H9 (cell line): ENCODE results near the gene KCNMA1. TPM values are rescaled to one million over a fixed set of nuclear protein-coding genes. Genes with fewer than 3 reads are reported as not detected.

Source experiments
- DNase-seq: peaks from one replicate; pipeline ENCODE4 v3.0.0-alpha.2; 2017
- H2AFZ ChIP-seq: one replicate; pipeline ENCODE4 v1.6.1; 2013; ENCODE audit warnings: mild to moderate bottlenecking, low read length, control low read depth, moderate library complexity
- H2AK5ac ChIP-seq: 2 replicates; pipeline ENCODE4 v1.6.1; 2013; ENCODE audit warnings: low read length, control low read depth, mixed read lengths; ENCODE audit not compliant: insufficient read length
- H2BK120ac ChIP-seq: one replicate; pipeline ENCODE4 v1.6.1; 2013; ENCODE audit warnings: low read depth, mild to moderate bottlenecking, low read length, control low read depth, inconsistent platforms; ENCODE audit not compliant: poor library complexity, severe bottlenecking
- H2BK12ac ChIP-seq: 2 replicates; pipeline ENCODE4 v1.6.1; 2013; ENCODE audit warnings: low read length, control low read depth, mixed read lengths, low read depth; ENCODE audit not compliant: insufficient read length
- H2BK15ac ChIP-seq: 2 replicates; pipeline ENCODE4 v1.6.1; 2013; ENCODE audit warnings: low read depth, low read length, control low read depth
- H2BK20ac ChIP-seq: one replicate; pipeline ENCODE4 v1.6.1; 2013; ENCODE audit warnings: low read depth, mild to moderate bottlenecking, low read length, control low read depth, inconsistent platforms; ENCODE audit not compliant: poor library complexity, severe bottlenecking
- H2BK5ac ChIP-seq: 2 replicates; pipeline ENCODE4 v1.6.1; 2013; ENCODE audit warnings: low read length, control low read depth, mixed read lengths; ENCODE audit not compliant: insufficient read length
- H3K14ac ChIP-seq: 2 replicates; pipeline ENCODE4 v1.6.1; 2013; ENCODE audit warnings: low read length, control low read depth; ENCODE audit not compliant: insufficient read depth
- H3K18ac ChIP-seq: 2 replicates; pipeline ENCODE4 v1.6.1; 2013; ENCODE audit warnings: low read depth, mild to moderate bottlenecking, mixed read lengths, low read length, control low read depth; ENCODE audit not compliant: insufficient read length
- H3K23ac ChIP-seq: 2 replicates; pipeline ENCODE4 v1.6.1; 2013; ENCODE audit warnings: low read length, control low read depth, mixed read lengths, low read depth; ENCODE audit not compliant: insufficient read length
- H3K23me2 ChIP-seq: 2 replicates; pipeline ENCODE4 v1.6.1; 2013; ENCODE audit warnings: low read depth, mild to moderate bottlenecking, mixed read lengths, low read length, control low read depth; ENCODE audit not compliant: insufficient read length, poor library complexity, severe bottlenecking
- H3K27ac ChIP-seq: 2 replicates; pipeline ENCODE4 v1.5.1; 2013; ENCODE audit warnings: low read length, control low read depth, mixed read lengths, low read depth; ENCODE audit not compliant: insufficient read length
- H3K27me3 ChIP-seq: 2 replicates; pipeline ENCODE4 v1.6.1; 2013; ENCODE audit warnings: low read length, control low read depth, inconsistent platforms; ENCODE audit not compliant: insufficient read depth
- H3K4ac ChIP-seq: 2 replicates; pipeline ENCODE4 v1.6.1; 2013; ENCODE audit warnings: low read depth, mild to moderate bottlenecking, control low read depth, inconsistent platforms, low read length, moderate library complexity
- H3K4me1 ChIP-seq: 2 replicates; pipeline ENCODE4 v1.6.1; 2013; ENCODE audit warnings: low read length, control low read depth, inconsistent platforms; ENCODE audit not compliant: insufficient read depth
- H3K4me2 ChIP-seq: 2 replicates; pipeline ENCODE4 v1.6.1; 2013; ENCODE audit warnings: low read length, control low read depth, mixed read lengths; ENCODE audit not compliant: insufficient read length, insufficient read depth
- H3K56ac ChIP-seq: 2 replicates; pipeline ENCODE4 v1.6.1; 2013; ENCODE audit warnings: low read depth, mild to moderate bottlenecking, mixed read lengths, low read length, control low read depth; ENCODE audit not compliant: insufficient read length
- H3K79me1 ChIP-seq: 2 replicates; pipeline ENCODE4 v1.6.1; 2013; ENCODE audit warnings: low read depth, mild to moderate bottlenecking, moderate library complexity, low read length, control low read depth, inconsistent platforms; ENCODE audit not compliant: insufficient read depth, poor library complexity, severe bottlenecking
- H3K79me2 ChIP-seq: 2 replicates; pipeline ENCODE4 v1.6.1; 2013; ENCODE audit warnings: low read length, control low read depth, inconsistent platforms; ENCODE audit not compliant: insufficient read depth
- H3K9ac ChIP-seq: 2 replicates; pipeline ENCODE4 v1.6.1; 2013; ENCODE audit warnings: low read length, control low read depth, mixed read lengths; ENCODE audit not compliant: insufficient read length; ENCODE audit errors: extremely low read depth
- H3K9me3 ChIP-seq: one replicate; pipeline ENCODE4 v1.6.1; 2013; ENCODE audit warnings: low read depth, low read length, inconsistent platforms; ENCODE audit not compliant: control insufficient read depth
- H3T11ph ChIP-seq: one replicate; pipeline ENCODE4 v1.6.1; 2013; ENCODE audit warnings: mild to moderate bottlenecking, low read length, control low read depth, inconsistent platforms
- H4K20me1 ChIP-seq: one replicate; pipeline ENCODE4 v1.6.1; 2013; ENCODE audit not compliant: control insufficient read depth, insufficient read length, insufficient read depth
- H4K5ac ChIP-seq: 2 replicates; pipeline ENCODE4 v1.6.1; 2013; ENCODE audit warnings: low read depth, mild to moderate bottlenecking, mixed read lengths, low read length, control low read depth; ENCODE audit not compliant: insufficient read length
- H4K8ac ChIP-seq: replicated peaks from 2 replicates; pipeline ENCODE4 v1.6.1; 2013; ENCODE audit warnings: low read length, control low read depth, mixed read lengths, low read depth; ENCODE audit not compliant: insufficient read length
- H4K91ac ChIP-seq: 2 replicates; pipeline ENCODE4 v1.6.1; 2013; ENCODE audit warnings: low read depth, mild to moderate bottlenecking, moderate library complexity, mixed read lengths, low read length, control low read depth; ENCODE audit not compliant: insufficient read length
- H3K27ac Mint-ChIP-seq, 3 experiments: 2 replicates in 2 of 3; 3 replicates in 1 of 3; pipeline ENCODE4 v1.8.0; 2020 to 2021; ENCODE audit warnings: mixed read lengths in 3 of 3, mild to moderate bottlenecking in 1 of 3, moderate library complexity in 1 of 3
- H3K27me3 Mint-ChIP-seq: 2 replicates; pipeline ENCODE4 v1.8.0; 2021; ENCODE audit warnings: low read depth, mild to moderate bottlenecking, moderate library complexity, mixed read lengths
- H3K36me3 Mint-ChIP-seq, 3 experiments: 2 replicates in 2 of 3; 3 replicates in 1 of 3; pipeline ENCODE4 v1.8.0; 2020 to 2021; ENCODE audit warnings: low read depth in 3 of 3, mixed read lengths in 3 of 3; ENCODE audit not compliant: insufficient read depth in 1 of 3
- H3K4me1 Mint-ChIP-seq, 2 experiments: 2 replicates each; pipeline ENCODE4 v1.8.0; 2020; ENCODE audit warnings: mixed read lengths in 2 of 2
- H3K4me3 Mint-ChIP-seq, 2 experiments: 2 replicates in 1 of 2; 3 replicates in 1 of 2; pipeline ENCODE4 v1.8.0; 2020 to 2021; ENCODE audit warnings: mild to moderate bottlenecking in 2 of 2, mixed read lengths in 2 of 2, moderate library complexity in 1 of 2
- H3K9me3 Mint-ChIP-seq, 2 experiments: 2 replicates in 1 of 2; 3 replicates in 1 of 2; pipeline ENCODE4 v1.8.0; 2020; ENCODE audit warnings: mild to moderate bottlenecking in 2 of 2, mixed read lengths in 2 of 2, moderate library complexity in 1 of 2
- CTCF ChIP-seq: fragments of 200-600 bp; sonication (generic); conservative IDR thresholded peaks from 3 replicates; pipeline ENCODE4 v1.8.0; 2021; ENCODE audit warnings: antibody characterized with exemption, mild to moderate bottlenecking
- WGBS: extraction: QIAGEN DNeasy Blood & Tissue Kit; methylation state at CpG from one replicate; pipeline ENCODE4 v1.1.7; 2013; ENCODE audit warnings: missing lambda C conversion rate, low lambda C conversion rate, mixed read lengths; ENCODE audit not compliant: insufficient read length; ENCODE audit errors: extremely low coverage; 5-methylcytosine and 5-hydroxymethylcytosine counted together
- total RNA-seq: library from RNA; stranded (reverse); gene quantifications from 2 replicates; pipeline ENCODE4 v1.2.1, GENCODE V29; 2021

The KCNMA1 gene
- total RNA-seq, 1 experiment from 2014 or later = 2.0 TPM

DNA sequence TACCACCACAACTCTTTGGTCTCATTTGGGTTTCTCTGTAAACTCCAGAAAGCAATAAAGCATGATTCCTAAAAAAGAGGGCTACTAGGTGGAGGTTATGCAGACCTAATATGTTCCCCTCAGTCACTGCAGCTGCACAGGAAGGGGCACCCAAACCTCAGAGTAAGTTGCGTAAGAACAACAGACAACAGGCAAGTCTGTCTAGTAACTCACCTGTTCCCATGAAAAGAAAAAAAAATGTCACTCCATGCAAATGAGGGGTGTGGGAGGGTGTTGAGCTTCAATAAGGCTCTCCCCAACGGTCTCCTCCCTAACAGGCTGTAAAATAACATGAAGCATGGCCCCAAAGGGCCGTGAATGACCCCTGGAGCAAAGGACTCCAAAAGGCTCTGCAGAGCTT lies 461.4 kb downstream of the KCNMA1 start:
- Histone ChIP-seq H3K23ac (no peak overlapping the region), H3K4me1 (no peaks in the 10 kb centered on the region; the same call in 1 of the 2 replicates), H3K27me3 (no peaks in the 10 kb centered on the region), H3K56ac (no peak overlapping the region), H3K79me1 (no peaks in the 10 kb centered on the region), H2BK20ac (no peak overlapping the region), H4K20me1 (no peaks in the 10 kb centered on the region), H4K5ac (no peak overlapping the region), H2BK5ac (no peak overlapping the region), H3K4me2 (no peak overlapping the region), H4K8ac (no peak overlapping the region), H3K9me3 (no peaks in the 10 kb centered on the region), H3K27ac (no peak overlapping the region), H3K79me2 (no peaks in the 10 kb centered on the region), H2BK120ac (no peak overlapping the region), H2AFZ (no peak overlapping the region), H2AK5ac (no peak overlapping the region), H3T11ph (no peak overlapping the region), H4K91ac (no peak overlapping the region), H3K4ac (no peak overlapping the region), H3K9ac (no peak overlapping the region), H3K23me2 (no peaks in the 10 kb centered on the region), H2BK12ac (no peak overlapping the region), H2BK15ac (no peak overlapping the region), H3K18ac (no peak overlapping the region), H3K14ac (no peak overlapping the region)
- no peaks in the 10 kb centered on the region for H3K36me3 Mint-ChIP-seq
- H3K9me3 Mint-ChIP-seq = peaks cover 0 to 3% of the 10 kb centered on the region in 2 experiments; a peak in 1 of 5 replicates
- no peaks in the 10 kb centered on the region; the same call in 1 of the 2 replicates for H3K27me3 Mint-ChIP-seq
- TF ChIP-seq CTCF = no peak
- no peak overlapping the region for H3K4me3 Mint-ChIP-seq
- H3K27ac Mint-ChIP-seq = no peak overlapping the region
- peaks cover 10 to 11% of the 10 kb centered on the region in 2 experiments for H3K4me1 Mint-ChIP-seq
- no CpG with 5 or more reads among the region's 3 CpGs for WGBS
- DNase-seq = no peak
